ENCODE measurements around the gene HPS5.

- TF ChIP-seq, protein P1, sequence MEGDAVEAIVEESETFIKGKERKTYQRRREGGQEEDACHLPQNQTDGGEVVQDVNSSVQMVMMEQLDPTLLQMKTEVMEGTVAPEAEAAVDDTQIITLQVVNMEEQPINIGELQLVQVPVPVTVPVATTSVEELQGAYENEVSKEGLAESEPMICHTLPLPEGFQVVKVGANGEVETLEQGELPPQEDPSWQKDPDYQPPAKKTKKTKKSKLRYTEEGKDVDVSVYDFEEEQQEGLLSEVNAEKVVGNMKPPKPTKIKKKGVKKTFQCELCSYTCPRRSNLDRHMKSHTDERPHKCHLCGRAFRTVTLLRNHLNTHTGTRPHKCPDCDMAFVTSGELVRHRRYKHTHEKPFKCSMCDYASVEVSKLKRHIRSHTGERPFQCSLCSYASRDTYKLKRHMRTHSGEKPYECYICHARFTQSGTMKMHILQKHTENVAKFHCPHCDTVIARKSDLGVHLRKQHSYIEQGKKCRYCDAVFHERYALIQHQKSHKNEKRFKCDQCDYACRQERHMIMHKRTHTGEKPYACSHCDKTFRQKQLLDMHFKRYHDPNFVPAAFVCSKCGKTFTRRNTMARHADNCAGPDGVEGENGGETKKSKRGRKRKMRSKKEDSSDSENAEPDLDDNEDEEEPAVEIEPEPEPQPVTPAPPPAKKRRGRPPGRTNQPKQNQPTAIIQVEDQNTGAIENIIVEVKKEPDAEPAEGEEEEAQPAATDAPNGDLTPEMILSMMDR (IDR thresholded peaks at IDR 0.05): no peak
- TF ChIP-seq POLR2A (IDR thresholded peaks at IDR 0.05): no peak
Measured at GRCh38 chr11:18282626-18283025, 39.3 kb downstream of the HPS5 start.
